ENCODE measurements around the gene RER1. TPM values are rescaled to one million over a fixed set of nuclear protein-coding genes. Genes with fewer than 3 reads are reported as not detected.

The RER1 gene
- total RNA-seq, 4 donors from 2014 or later = 51.1 to 60.5 (median 55.4) TPM

DNA sequence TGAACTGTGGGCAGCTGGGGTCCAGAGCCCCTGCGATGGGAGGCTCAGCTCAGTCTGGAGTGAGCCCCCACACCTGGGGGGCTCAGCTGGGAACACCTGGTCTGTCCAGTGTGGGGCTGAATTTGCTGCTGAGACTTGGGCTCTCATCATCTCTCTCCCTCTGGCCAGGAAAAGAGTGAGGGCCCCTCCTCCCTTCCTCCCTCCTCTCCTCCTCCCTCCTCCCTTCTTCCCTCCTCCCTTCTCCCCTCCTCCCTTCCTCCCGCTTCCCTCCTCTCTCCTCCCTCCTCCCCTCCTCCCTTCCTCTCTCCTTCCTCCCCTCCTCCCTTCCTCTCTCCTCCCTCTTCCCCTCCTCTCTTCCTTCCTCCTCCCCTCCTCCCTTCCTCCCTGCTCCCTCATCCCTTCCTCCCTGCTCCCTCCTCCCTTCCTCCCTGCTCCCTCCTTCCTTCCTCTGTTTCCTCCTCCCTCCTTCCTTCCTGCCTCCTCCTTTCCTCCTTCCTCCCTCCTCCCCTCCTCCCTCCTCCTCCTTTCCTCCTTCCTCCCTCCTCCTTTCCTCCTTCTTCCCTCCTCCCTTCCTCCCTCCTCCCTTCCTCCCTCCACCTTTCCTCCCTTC, 44.2 kb downstream of the RER1 start:
- TF ChIP-seq POLR2A (IDR thresholded peaks at IDR 0.05) = no peak
- TF ChIP-seq, protein P1, sequence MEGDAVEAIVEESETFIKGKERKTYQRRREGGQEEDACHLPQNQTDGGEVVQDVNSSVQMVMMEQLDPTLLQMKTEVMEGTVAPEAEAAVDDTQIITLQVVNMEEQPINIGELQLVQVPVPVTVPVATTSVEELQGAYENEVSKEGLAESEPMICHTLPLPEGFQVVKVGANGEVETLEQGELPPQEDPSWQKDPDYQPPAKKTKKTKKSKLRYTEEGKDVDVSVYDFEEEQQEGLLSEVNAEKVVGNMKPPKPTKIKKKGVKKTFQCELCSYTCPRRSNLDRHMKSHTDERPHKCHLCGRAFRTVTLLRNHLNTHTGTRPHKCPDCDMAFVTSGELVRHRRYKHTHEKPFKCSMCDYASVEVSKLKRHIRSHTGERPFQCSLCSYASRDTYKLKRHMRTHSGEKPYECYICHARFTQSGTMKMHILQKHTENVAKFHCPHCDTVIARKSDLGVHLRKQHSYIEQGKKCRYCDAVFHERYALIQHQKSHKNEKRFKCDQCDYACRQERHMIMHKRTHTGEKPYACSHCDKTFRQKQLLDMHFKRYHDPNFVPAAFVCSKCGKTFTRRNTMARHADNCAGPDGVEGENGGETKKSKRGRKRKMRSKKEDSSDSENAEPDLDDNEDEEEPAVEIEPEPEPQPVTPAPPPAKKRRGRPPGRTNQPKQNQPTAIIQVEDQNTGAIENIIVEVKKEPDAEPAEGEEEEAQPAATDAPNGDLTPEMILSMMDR (IDR thresholded peaks at IDR 0.05 in 4 of 5, conservative IDR thresholded peaks at IDR 0.05 in 1 of 5) = no peak
- Histone ChIP-seq H3K4me3 (no peak overlapping the region), H3K4me1 (no peaks in the 10 kb centered on the region), H3K27me3 (peaks cover 19 to 43% (median 26%) of the 10 kb centered on the region in 3 donors), H3K27ac (no peak overlapping the region), H3K9me3 (no peaks in the 10 kb centered on the region), H3K36me3 (no peaks in the 10 kb centered on the region)
- in situ Hi-C loops (cut with MboI; ENCODE audit: low sequenced_read_pairs in 4 of 4) = no loop called here
- intact Hi-C loops (cut with DNase I; ENCODE audit: low total_unique reads) = no loop called here
- no peak for ATAC-seq
- DNase-seq = no peak

DNA sequence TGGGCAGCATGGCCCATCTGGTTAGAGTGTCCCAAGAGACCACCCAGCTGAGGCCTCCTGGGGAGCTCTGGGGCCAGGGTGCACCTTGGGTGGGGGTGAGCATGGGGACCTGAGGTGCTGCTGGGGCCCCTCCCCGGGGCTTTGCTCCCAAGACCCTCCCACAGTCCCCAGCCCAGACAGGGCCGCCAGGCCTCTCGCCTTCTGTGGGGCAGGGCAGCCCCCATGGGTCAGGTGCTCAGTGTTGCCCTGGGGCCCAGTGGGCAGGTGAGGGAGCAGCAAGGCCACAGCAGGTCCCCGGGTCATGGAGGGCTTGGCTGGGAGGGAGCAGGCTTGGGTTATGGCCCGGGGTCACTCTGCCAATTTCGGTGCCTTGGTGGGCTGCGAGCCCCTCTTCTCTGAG, 45.2 kb downstream of the RER1 start:
- DNase-seq (no peak), ATAC-seq (no peak)
- H3K27ac ChIP-seq = no peak overlapping the region
- peaks cover 22 to 51% (median 35%) of the 10 kb centered on the region in 3 donors for H3K27me3 ChIP-seq
- no peaks in the 10 kb centered on the region for H3K4me1 ChIP-seq
- no peaks in the 10 kb centered on the region for H3K9me3 ChIP-seq
- no peaks in the 10 kb centered on the region for H3K36me3 ChIP-seq
- no peak for TF ChIP-seq POLR2A (IDR thresholded peaks at IDR 0.05)
- TF ChIP-seq, protein P1 (IDR thresholded peaks at IDR 0.05 in 4 of 5, conservative IDR thresholded peaks at IDR 0.05 in 1 of 5) = no peak
- H3K4me3 ChIP-seq = no peak overlapping the region
- in situ Hi-C loops (cut with MboI; ENCODE audit: low sequenced_read_pairs in 4 of 4) = no loop called here
- intact Hi-C loops (cut with DNase I; ENCODE audit: low total_unique reads) = no loop called here

DNA sequence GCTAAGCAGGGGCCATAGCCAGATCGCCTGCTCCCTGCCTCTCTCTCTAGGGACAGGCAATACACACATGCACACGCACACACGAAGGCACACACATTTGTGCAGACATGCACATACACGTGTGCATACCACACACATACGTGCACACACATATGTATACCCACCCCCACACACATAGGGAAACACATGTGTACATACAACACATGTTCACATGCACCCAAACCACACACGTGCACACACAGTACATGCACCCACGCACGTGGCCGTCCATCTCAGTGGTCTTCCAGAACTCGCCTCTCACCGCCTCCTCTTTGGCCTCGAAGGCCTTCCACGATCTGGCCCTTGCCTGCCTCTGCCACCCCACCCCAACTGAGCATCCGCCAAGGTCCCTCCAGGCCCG, 46.0 kb downstream of the RER1 start:
- no peak for TF ChIP-seq POLR2A (IDR thresholded peaks at IDR 0.05)
- H3K9me3 ChIP-seq = no peaks in the 10 kb centered on the region
- DNase-seq (no peak), ATAC-seq (no peak)
- peaks cover 25 to 51% (median 36%) of the 10 kb centered on the region in 3 donors for H3K27me3 ChIP-seq
- H3K4me1 ChIP-seq = no peaks in the 10 kb centered on the region
- in situ Hi-C loops (cut with MboI; ENCODE audit: low sequenced_read_pairs in 4 of 4) = no loop called here
- no peaks in the 10 kb centered on the region for H3K36me3 ChIP-seq
- H3K4me3 ChIP-seq = no peak overlapping the region
- intact Hi-C loops (cut with DNase I; ENCODE audit: low total_unique reads) = no loop called here
- H3K27ac ChIP-seq = no peak overlapping the region

DNA sequence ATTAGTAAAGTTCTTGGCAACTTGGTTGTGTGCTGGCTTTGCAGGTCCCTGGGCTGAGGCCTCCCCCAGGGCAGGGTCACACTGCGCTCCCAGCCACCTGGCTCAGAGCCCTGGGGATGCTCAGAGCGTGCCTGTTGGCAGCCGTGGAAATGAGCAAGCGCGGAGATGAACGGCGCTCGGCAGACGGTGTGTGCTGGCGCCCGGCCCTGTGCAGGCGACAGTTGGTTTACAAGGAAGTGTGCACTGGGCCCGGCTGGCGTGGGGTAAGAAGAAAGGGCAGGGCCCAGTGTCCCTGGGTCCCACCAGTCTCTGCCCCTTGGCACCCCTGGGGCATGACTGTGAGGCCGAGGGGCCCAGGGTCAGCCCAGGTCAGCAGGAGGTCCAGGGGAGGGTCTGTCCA, 46.4 kb downstream of the RER1 start:
- intact Hi-C loops (cut with DNase I; ENCODE audit: low total_unique reads) = no loop called here
- DNase-seq (no peak), ATAC-seq (no peak)
- peaks cover 30 to 51% (median 36%) of the 10 kb centered on the region in 3 donors for H3K27me3 ChIP-seq
- H3K27ac ChIP-seq = no peak overlapping the region
- no peaks in the 10 kb centered on the region for H3K9me3 ChIP-seq
- no peaks in the 10 kb centered on the region for H3K36me3 ChIP-seq
- in situ Hi-C loops (cut with MboI; ENCODE audit: low sequenced_read_pairs in 4 of 4) = no loop called here
- TF ChIP-seq POLR2A (IDR thresholded peaks at IDR 0.05) = no peak
- TF ChIP-seq, protein P1 (IDR thresholded peaks at IDR 0.05 in 4 of 5, conservative IDR thresholded peaks at IDR 0.05 in 1 of 5) = no peak
- no peak overlapping the region for H3K4me3 ChIP-seq
- no peaks in the 10 kb centered on the region for H3K4me1 ChIP-seq

DNA sequence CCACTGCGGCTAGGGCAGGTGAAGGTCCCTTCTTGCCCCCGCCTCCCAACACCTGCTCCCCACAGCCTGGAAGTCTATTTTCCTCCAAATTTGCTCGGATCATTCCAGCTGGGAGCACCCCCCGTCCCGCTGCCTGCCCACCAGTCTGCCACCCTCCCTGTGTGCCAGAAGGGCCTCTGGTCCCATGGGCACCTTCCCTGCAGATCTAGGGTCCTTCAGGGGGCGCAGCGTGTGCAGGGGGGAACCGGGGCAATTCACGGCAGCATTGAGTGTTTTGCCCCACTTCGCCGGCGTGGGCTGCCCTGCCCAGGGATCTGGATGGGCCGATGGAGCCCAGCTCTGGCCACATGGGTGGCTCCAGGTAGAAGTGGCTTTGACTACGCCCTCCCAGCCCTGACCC, 47.0 kb downstream of the RER1 start:
- peaks cover 32 to 49% (median 32%) of the 10 kb centered on the region in 3 donors for H3K27me3 ChIP-seq

More for the DNA sequence above, 47.0 kb downstream of the RER1 start:
- H3K36me3 ChIP-seq = no peaks in the 10 kb centered on the region
- H3K4me1 ChIP-seq = no peaks in the 10 kb centered on the region
- in situ Hi-C loops (cut with MboI; ENCODE audit: low sequenced_read_pairs in 4 of 4) = no loop called here
- H3K4me3 ChIP-seq = no peak overlapping the region
- DNase-seq = no peak
- H3K9me3 ChIP-seq = no peaks in the 10 kb centered on the region
- no peak overlapping the region for H3K27ac ChIP-seq
- intact Hi-C loops (cut with DNase I; ENCODE audit: low total_unique reads) = no loop called here
- TF ChIP-seq POLR2A (IDR thresholded peaks at IDR 0.05) = no peak
- TF ChIP-seq, protein P1 (IDR thresholded peaks at IDR 0.05 in 4 of 5, conservative IDR thresholded peaks at IDR 0.05 in 1 of 5) = no peak
- ATAC-seq = no peak

All from gastrocnemius medialis (tissue), 4 donors.